Stimulated activated CD8-positive, alpha-beta memory T cell treated with anti-CD3 and anti-CD28 coated beads, Interleukin-4, amount 100 ng/mL, for 1 hour (primary cell): ENCODE measurements around the gene ZNF627.
A peak's percentile ranks its signal among the peaks of the same experiment; 100 is the strongest.
"Not testable (repeated sequence)": the region's sequence is repeated elsewhere in the genome, so short reads cannot be mapped to it uniquely, and the experiment has no call there.

Source experiments
- DNase-seq, 2 donors: peaks; one replicate each; pipeline ENCODE4 v3.0.0-alpha.2; 2020; ENCODE audit warnings: low read depth in 2 of 2, low spot score in 1 of 2

The ZNF627 gene

GRCh38 chr19:11597202-11598102 is at the start of gene ZNF627:
TSS of gene ZNF627 (plus strand) at chr19:11597483. CDS start at chr19:11597628, 145 bp downstream.
- DNase-seq = peak; percentile 95 to 96

GRCh38 chr19:11547929-11548700 is 49.2 kb upstream of the ZNF627 start:
- DNase-seq = no peak

- DNase-seq = no peak
These were observed 47.8 kb upstream of the ZNF627 start for GRCh38 chr19:11549386-11549953.

GRCh38 chr19:11550265-11550664 is 47.0 kb upstream of the ZNF627 start:
- no peak for DNase-seq

- no peak for DNase-seq
These were observed 45.6 kb upstream of the ZNF627 start for GRCh38 chr19:11551603-11552235.

GRCh38 chr19:11552666-11553372 is 44.5 kb upstream of the ZNF627 start:
- no peak for DNase-seq

- no peak for DNase-seq
These were observed 43.1 kb upstream of the ZNF627 start for GRCh38 chr19:11554160-11554559.

GRCh38 chr19:11555246-11555645 is 42.0 kb upstream of the ZNF627 start:
- DNase-seq = no peak

- DNase-seq = no peak
These were observed 40.5 kb upstream of the ZNF627 start for GRCh38 chr19:11556634-11557420.

- peak; percentile 83 to 94 for DNase-seq
These were observed 38.1 kb upstream of the ZNF627 start, which contains the start of gene ELOF1 for GRCh38 chr19:11558881-11559828. TSS of gene ELOF1 (minus strand) at chr19:11559230. CDS start at chr19:11554347, 4,883 bp downstream.

- DNase-seq = no peak
These were observed 36.8 kb upstream of the ZNF627 start for GRCh38 chr19:11560404-11561051.

- DNase-seq = no peak
These were observed 33.8 kb upstream of the ZNF627 start for GRCh38 chr19:11563532-11563931.

- not testable (repeated sequence) for DNase-seq
These were observed 33.0 kb upstream of the ZNF627 start for GRCh38 chr19:11564082-11564807.

- DNase-seq = not testable (repeated sequence)
These were observed 31.7 kb upstream of the ZNF627 start for GRCh38 chr19:11565649-11565980.

- no peak for DNase-seq
These were observed 31.1 kb upstream of the ZNF627 start for GRCh38 chr19:11566164-11566563.

- DNase-seq = no peak
These were observed 27.2 kb upstream of the ZNF627 start for GRCh38 chr19:11570039-11570462.

- DNase-seq = not testable (repeated sequence)
These were observed 23.9 kb upstream of the ZNF627 start for GRCh38 chr19:11573354-11573753.
